Trophoblast cell (in vitro differentiated cells and primary cell): Measurements from ENCODE around the gene EIF1AD. TPM values are rescaled to one million over a fixed set of nuclear protein-coding genes. Genes with fewer than 3 reads are reported as not detected.

Experiments
- DNase-seq, 2 donors: peaks; one replicate each; pipeline ENCODE4 v3.0.0-alpha.2; 2016
- H2AFZ ChIP-seq: 2 replicates; pipeline ENCODE4 v1.6.1; 2013; ENCODE audit warnings: low read length, moderate library complexity, mild to moderate bottlenecking; ENCODE audit not compliant: insufficient read depth, poor library complexity
- H2AK5ac ChIP-seq: 2 replicates; pipeline ENCODE4 v1.6.1; 2013; ENCODE audit warnings: mild to moderate bottlenecking, low read length
- H2BK120ac ChIP-seq: 2 replicates; pipeline ENCODE4 v1.6.1; 2013; ENCODE audit warnings: low read length, mild to moderate bottlenecking, moderate library complexity; ENCODE audit not compliant: insufficient read depth, poor library complexity
- H2BK12ac ChIP-seq: 2 replicates; pipeline ENCODE4 v1.6.1; 2013; ENCODE audit warnings: mild to moderate bottlenecking, low read length, moderate library complexity
- H2BK5ac ChIP-seq: 2 replicates; pipeline ENCODE4 v1.6.1; 2013; ENCODE audit warnings: low read length, low read depth, moderate library complexity, mild to moderate bottlenecking; ENCODE audit not compliant: poor library complexity
- H3K14ac ChIP-seq: 2 replicates; pipeline ENCODE4 v1.6.1; 2013; ENCODE audit warnings: mild to moderate bottlenecking, low read length
- H3K18ac ChIP-seq: 2 replicates; pipeline ENCODE4 v1.6.1; 2013; ENCODE audit warnings: mild to moderate bottlenecking, low read length
- H3K23ac ChIP-seq: 2 replicates; pipeline ENCODE4 v1.6.1; 2013; ENCODE audit warnings: low read length
- H3K27ac ChIP-seq: 2 replicates; pipeline ENCODE4 v1.5.1; 2013; ENCODE audit warnings: low read depth, mild to moderate bottlenecking, inconsistent platforms, low read length, moderate library complexity
- H3K27me3 ChIP-seq: 2 replicates; pipeline ENCODE4 v1.6.1; 2013; ENCODE audit warnings: inconsistent platforms, mild to moderate bottlenecking, low read length, moderate library complexity; ENCODE audit not compliant: insufficient read depth
- H3K36me3 ChIP-seq, 2 experiments: 1 replicate in 1 of 2; 2 replicates in 1 of 2; pipeline ENCODE4 v1.6.1; 2013; ENCODE audit warnings: low read length in 2 of 2, mild to moderate bottlenecking in 2 of 2, moderate library complexity in 1 of 2; ENCODE audit not compliant: insufficient read depth in 2 of 2, control insufficient read depth in 1 of 2
- H3K4ac ChIP-seq: 2 replicates; pipeline ENCODE4 v1.6.1; 2013; ENCODE audit warnings: low read depth, mild to moderate bottlenecking, low read length, moderate library complexity
- H3K4me1 ChIP-seq, 2 experiments: 1 replicate in 1 of 2; 2 replicates in 1 of 2; pipeline ENCODE4 v1.6.1; 2013; ENCODE audit warnings: low read length in 2 of 2, mild to moderate bottlenecking in 2 of 2, moderate library complexity in 1 of 2; ENCODE audit not compliant: insufficient read depth in 2 of 2, control insufficient read depth in 1 of 2
- H3K4me2 ChIP-seq: 2 replicates; pipeline ENCODE4 v1.6.1; 2013; ENCODE audit warnings: inconsistent platforms, mild to moderate bottlenecking, low read length, moderate library complexity
- H3K4me3 ChIP-seq: 2 replicates; pipeline ENCODE4 v1.5.1; 2013; ENCODE audit warnings: mild to moderate bottlenecking, low read depth, low read length, inconsistent platforms
- H3K79me1 ChIP-seq: one replicate; pipeline ENCODE4 v1.6.1; 2013; ENCODE audit warnings: low read length
- H3K79me2 ChIP-seq: 2 replicates; pipeline ENCODE4 v1.6.1; 2013; ENCODE audit warnings: low read length, mild to moderate bottlenecking; ENCODE audit not compliant: control insufficient read depth, insufficient read depth, poor library complexity
- H3K9ac ChIP-seq: 2 replicates; pipeline ENCODE4 v1.6.1; 2013; ENCODE audit warnings: mild to moderate bottlenecking, low read length
- H3K9me3 ChIP-seq: 2 replicates; pipeline ENCODE4 v1.6.1; 2013; ENCODE audit warnings: low read depth, mild to moderate bottlenecking, control low read depth, inconsistent platforms, low read length; ENCODE audit not compliant: insufficient read depth
- H4K12ac ChIP-seq: 2 replicates; pipeline ENCODE4 v1.6.1; 2013; ENCODE audit warnings: low read depth, mild to moderate bottlenecking, low read length, moderate library complexity
- H4K8ac ChIP-seq: 2 replicates; pipeline ENCODE4 v1.6.1; 2013; ENCODE audit warnings: low read depth, mild to moderate bottlenecking, low read length, moderate library complexity
- H4K91ac ChIP-seq: one replicate; pipeline ENCODE4 v1.6.1; 2013; ENCODE audit warnings: low read depth, mild to moderate bottlenecking, low read length, moderate library complexity
- WGBS: extraction: QIAGEN DNeasy Blood & Tissue Kit; methylation state at CpG from one replicate; pipeline ENCODE4 v1.1.7; 2013; ENCODE audit warnings: missing lambda C conversion rate; ENCODE audit not compliant: insufficient read length, insufficient coverage; ENCODE audit errors: extremely low coverage; 5-methylcytosine and 5-hydroxymethylcytosine counted together
- polyA plus RNA-seq: library from polyadenylated mRNA; stranded (reverse); fragments of 200-250 nt; gene quantifications from 2 replicates; pipeline ENCODE4 v1.2.3, GENCODE V29; 2013

The EIF1AD gene
- polyA plus RNA-seq, result 38.7 and 41.3 TPM in 2 replicates

- Histone ChIP-seq H4K12ac (peak within 1 kb of the TSS; percentile 92), H3K79me2 (peaks cover 9% of the 10 kb centered on the region), H3K23ac (no peak within 1 kb of the TSS), H3K4ac (peak within 1 kb of the TSS; percentile 75), H2AFZ (peak within 1 kb of the TSS; percentile 94), H3K4me3 (peak within 1 kb of the TSS; percentile 85), H3K14ac (peak within 1 kb of the TSS; percentile 95), H3K36me3 (peaks cover 32 to 40% of the 10 kb centered on the region in 2 experiments), H4K91ac (peak within 1 kb of the TSS; percentile 87), H2BK12ac (no peak within 1 kb of the TSS), H3K4me2 (peak within 1 kb of the TSS; percentile 94), H2BK120ac (peak within 1 kb of the TSS; percentile 94), H2BK5ac (peak within 1 kb of the TSS; percentile 78), H3K18ac (peak within 1 kb of the TSS; percentile 91), H4K8ac (peak within 1 kb of the TSS; percentile 92), H3K27ac (peak within 1 kb of the TSS; percentile 87), H3K4me1 (peaks cover 7 to 13% of the 10 kb centered on the region in 2 experiments), H3K9ac (peak within 1 kb of the TSS; percentile 86), H3K79me1 (peaks cover 10% of the 10 kb centered on the region), H3K9me3 (no peaks in the 10 kb centered on the region), H2AK5ac (peak within 1 kb of the TSS; percentile 60), H3K27me3 (no peaks in the 10 kb centered on the region)
- peak; percentile 94 to 98 for DNase-seq
- WGBS, result no CpG with 5 or more reads among the region's 55 CpGs
These were observed at the start of gene EIF1AD, which contains the start of gene BANF1 for GRCh38 chr11:66001942-66002647. EIF1AD (minus strand) TSS chr11:66002157; CDS start chr11:66000389, 1,768 bp downstream. BANF1 (plus strand) TSS chr11:66002503; CDS start chr11:66003251, 748 bp downstream.

GRCh38 chr11:66051371-66051765, 49.4 kb upstream of the EIF1AD start:
- no peak overlapping the region for H2AK5ac ChIP-seq
- no peaks in the 10 kb centered on the region for H3K27me3 ChIP-seq
- peak overlapping the region; percentile 23 for H3K18ac ChIP-seq
- peak overlapping the region; percentile 74 for H3K9ac ChIP-seq
- peak overlapping the region; percentile 68 for H3K4me2 ChIP-seq
- peak overlapping the region; percentile 45 for H2BK120ac ChIP-seq
- H2BK5ac ChIP-seq, result peak overlapping the region; percentile 58
- H3K79me1 ChIP-seq, result peaks cover 9% of the 10 kb centered on the region
- H3K4me1 ChIP-seq, result peaks cover 8 to 13% of the 10 kb centered on the region in 2 experiments
- peak overlapping the region; percentile 67 for H4K8ac ChIP-seq
- peak overlapping the region; percentile 54 for H4K12ac ChIP-seq
- peak overlapping the region; percentile 48 for H3K14ac ChIP-seq
- DNase-seq, result peak in 1 of 2 donors; percentile 17
- H3K4ac ChIP-seq, result peak overlapping the region; percentile 35
- peak overlapping the region; percentile 93 for H3K27ac ChIP-seq
- WGBS, result no CpG with 5 or more reads among the region's 12 CpGs
- H3K36me3 ChIP-seq, result peaks cover 11 to 13% of the 10 kb centered on the region in 2 experiments
- H3K4me3 ChIP-seq, result peak overlapping the region; percentile 59
- no peaks in the 10 kb centered on the region for H3K9me3 ChIP-seq
- peak overlapping the region; percentile 28 for H2AFZ ChIP-seq
- H2BK12ac ChIP-seq, result no peak overlapping the region
- H3K79me2 ChIP-seq, result peaks cover 13% of the 10 kb centered on the region
- H3K23ac ChIP-seq, result no peak overlapping the region
- peak overlapping the region; percentile 71 for H4K91ac ChIP-seq

- Histone ChIP-seq H4K8ac (peak overlapping the region; percentile 25), H2BK12ac (no peak overlapping the region), H3K79me2 (peaks cover 13% of the 10 kb centered on the region), H3K27me3 (no peaks in the 10 kb centered on the region), H3K4ac (no peak overlapping the region), H3K4me3 (no peak overlapping the region), H2BK120ac (no peak overlapping the region), H3K9me3 (no peaks in the 10 kb centered on the region), H3K4me2 (peak overlapping the region; percentile 68), H3K23ac (no peak overlapping the region), H3K14ac (peak overlapping the region; percentile 24), H3K9ac (no peak overlapping the region), H3K36me3 (peaks cover 10 to 11% of the 10 kb centered on the region in 2 experiments), H3K79me1 (peaks cover 9% of the 10 kb centered on the region), H3K4me1 (peaks cover 8 to 14% of the 10 kb centered on the region in 2 experiments), H2BK5ac (no peak overlapping the region), H3K27ac (no peak overlapping the region), H3K18ac (no peak overlapping the region), H4K12ac (no peak overlapping the region), H4K91ac (peak overlapping the region; percentile 71), H2AK5ac (no peak overlapping the region), H2AFZ (no peak overlapping the region)
- no CpG with 5 or more reads among the region's 5 CpGs for WGBS
- no peak for DNase-seq
These were observed 48.7 kb upstream of the EIF1AD start for GRCh38 chr11:66050581-66051231.

GRCh38 chr11:66048547-66049323, 46.8 kb upstream of the EIF1AD start, which contains the start of gene GAL3ST3:
GAL3ST3 (minus strand) TSS chr11:66049161; CDS start chr11:66045415, 3,746 bp downstream.
- H3K79me1 ChIP-seq, result peaks cover 9% of the 10 kb centered on the region
- no peak within 1 kb of the TSS for H3K23ac ChIP-seq
- H3K9me3 ChIP-seq, result no peaks in the 10 kb centered on the region
- no peak within 1 kb of the TSS for H3K14ac ChIP-seq
- no peak within 1 kb of the TSS for H4K91ac ChIP-seq
- peak within 1 kb of the TSS; percentile 50 for H3K4me2 ChIP-seq
- no peaks in the 10 kb centered on the region for H3K27me3 ChIP-seq
- no peak within 1 kb of the TSS for H2AFZ ChIP-seq
- peaks cover 0 to 3% of the 10 kb centered on the region in 2 experiments for H3K36me3 ChIP-seq
- no peak within 1 kb of the TSS for H2BK120ac ChIP-seq
- H3K4me1 ChIP-seq, result peaks cover 8 to 14% of the 10 kb centered on the region in 2 experiments
- no peak within 1 kb of the TSS for H2AK5ac ChIP-seq
- WGBS, result no CpG with 5 or more reads among the region's 39 CpGs
- H3K4me3 ChIP-seq, result no peak within 1 kb of the TSS
- H3K18ac ChIP-seq, result no peak within 1 kb of the TSS
- DNase-seq, result no peak
- no peak within 1 kb of the TSS for H3K9ac ChIP-seq
- H3K27ac ChIP-seq, result no peak within 1 kb of the TSS
- H3K4ac ChIP-seq, result no peak within 1 kb of the TSS
- no peak within 1 kb of the TSS for H2BK5ac ChIP-seq
- no peak within 1 kb of the TSS for H4K12ac ChIP-seq
- H2BK12ac ChIP-seq, result no peak within 1 kb of the TSS
- peaks cover 13% of the 10 kb centered on the region for H3K79me2 ChIP-seq
- no peak within 1 kb of the TSS for H4K8ac ChIP-seq
